Activated T-cell treated with anti-CD3 and anti-CD28 coated beads, Interleukin-2, amount 50 U/mL, for 72 hours (primary cell): Measurements from ENCODE around the gene ERCC5. TPM values are rescaled to one million over a fixed set of nuclear protein-coding genes. Genes with fewer than 3 reads are reported as not detected.
A peak's percentile ranks its signal among the peaks of the same experiment; 100 is the strongest.

ENCODE experiments used
- ATAC-seq, 2 donors: fragments of 150-1000 bp; cut with Tn5 transposase; replicated peaks in 1 of 2; 2 replicates each; pipeline ENCODE4 v1.10.0; 2021; ENCODE audit warnings: moderate library complexity in 2 of 2, mild to moderate bottlenecking in 1 of 2
- DNase-seq, 2 donors: peaks; one replicate each; pipeline ENCODE4 v3.0.0; 2021 to 2022; ENCODE audit warnings: mixed read lengths in 1 of 2
- H3K27ac Mint-ChIP-seq: one replicate; pipeline ENCODE4 v1.8.0; 2022; ENCODE audit warnings: mild to moderate bottlenecking, moderate library complexity, mixed read lengths
- H3K27me3 Mint-ChIP-seq: one replicate; pipeline ENCODE4 v1.8.0; 2022; ENCODE audit warnings: low read depth, mixed read lengths
- H3K36me3 Mint-ChIP-seq, 2 donors: one replicate each; pipeline ENCODE4 v1.8.0; 2022; ENCODE audit warnings: mixed read lengths in 2 of 2, mild to moderate bottlenecking in 1 of 2; ENCODE audit not compliant: insufficient read depth in 2 of 2
- H3K4me1 Mint-ChIP-seq: one replicate; pipeline ENCODE4 v1.8.0; 2022; ENCODE audit warnings: low read depth, mixed read lengths
- H3K4me3 Mint-ChIP-seq, 2 donors: one replicate each; pipeline ENCODE4 v1.8.0; 2022; ENCODE audit warnings: mild to moderate bottlenecking in 2 of 2, mixed read lengths in 2 of 2, moderate library complexity in 2 of 2
- H3K9me3 Mint-ChIP-seq, 2 donors: one replicate each; pipeline ENCODE4 v1.8.0; 2022; ENCODE audit warnings: mixed read lengths in 2 of 2
- total RNA-seq, 2 donors: library from RNA; stranded (reverse); gene quantifications; one replicate each; pipeline ENCODE4 v1.2.3, GENCODE V29; 2022

Gene ERCC5
- total RNA-seq, 2 donors from 2014 or later: 84.7 to 85.8 TPM

GRCh38 chr13:102877303-102877702 lies 31.5 kb downstream of the ERCC5 start:
- Mint-ChIP-seq H3K36me3 (peaks cover 11 to 21% of the 10 kb centered on the region in 2 donors), H3K27ac (no peak overlapping the region), H3K4me3 (no peak overlapping the region), H3K9me3 (no peaks in the 10 kb centered on the region), H3K4me1 (peaks cover 10% of the 10 kb centered on the region), H3K27me3 (no peaks in the 10 kb centered on the region)
- DNase-seq (no peak), ATAC-seq (no peak)

- no peaks in the 10 kb centered on the region for H3K9me3 Mint-ChIP-seq
Measured at GRCh38 chr13:102878481-102878880, 32.6 kb downstream of the ERCC5 start.

GRCh38 chr13:102879793-102880499 lies 34.1 kb downstream of the ERCC5 start:
- Mint-ChIP-seq H3K27ac (no peak overlapping the region), H3K36me3 (peaks cover 6 to 10% of the 10 kb centered on the region in 2 donors), H3K27me3 (no peaks in the 10 kb centered on the region), H3K4me3 (no peak overlapping the region), H3K4me1 (no peaks in the 10 kb centered on the region), H3K9me3 (no peaks in the 10 kb centered on the region)
- no peak for ATAC-seq
- no peak for DNase-seq

More at GRCh38 chr13:102878481-102878880, 32.6 kb downstream of the ERCC5 start:
- ATAC-seq (no peak), DNase-seq (no peak)
- H3K27me3 Mint-ChIP-seq: no peaks in the 10 kb centered on the region
- no peak overlapping the region for H3K4me3 Mint-ChIP-seq
- peaks cover 9 to 14% of the 10 kb centered on the region in 2 donors for H3K36me3 Mint-ChIP-seq
- H3K27ac Mint-ChIP-seq: no peak overlapping the region
- H3K4me1 Mint-ChIP-seq: no peaks in the 10 kb centered on the region

- Mint-ChIP-seq H3K36me3 (no peaks in the 10 kb centered on the region), H3K27ac (peak overlapping the region; percentile 54), H3K4me1 (no peaks in the 10 kb centered on the region), H3K27me3 (no peaks in the 10 kb centered on the region), H3K9me3 (no peaks in the 10 kb centered on the region), H3K4me3 (no peak overlapping the region)
- ATAC-seq (no peak), DNase-seq (no peak)
Measured at GRCh38 chr13:102881819-102882686, 36.2 kb downstream of the ERCC5 start.

- H3K27ac Mint-ChIP-seq: no peak overlapping the region
- no peak overlapping the region for H3K4me3 Mint-ChIP-seq
- H3K4me1 Mint-ChIP-seq: no peaks in the 10 kb centered on the region
- no peaks in the 10 kb centered on the region for H3K9me3 Mint-ChIP-seq
- no peak for ATAC-seq
- no peaks in the 10 kb centered on the region for H3K36me3 Mint-ChIP-seq
- H3K27me3 Mint-ChIP-seq: no peaks in the 10 kb centered on the region
- no peak for DNase-seq
Measured at GRCh38 chr13:102892503-102892902, 46.7 kb downstream of the ERCC5 start.

GRCh38 chr13:102897371-102898138 lies 51.7 kb downstream of the ERCC5 start:
- Mint-ChIP-seq H3K9me3 (no peaks in the 10 kb centered on the region), H3K27ac (no peak overlapping the region), H3K4me1 (no peaks in the 10 kb centered on the region), H3K36me3 (no peaks in the 10 kb centered on the region), H3K27me3 (no peaks in the 10 kb centered on the region), H3K4me3 (no peak overlapping the region)
- DNase-seq (no peak), ATAC-seq (peak in 1 of 2 donors; percentile 29)

- Mint-ChIP-seq H3K36me3 (no peaks in the 10 kb centered on the region), H3K4me3 (no peak overlapping the region), H3K9me3 (no peaks in the 10 kb centered on the region), H3K4me1 (no peaks in the 10 kb centered on the region), H3K27ac (no peak overlapping the region), H3K27me3 (no peaks in the 10 kb centered on the region)
- DNase-seq (no peak), ATAC-seq (no peak)
Measured at GRCh38 chr13:102900193-102900608, 54.4 kb downstream of the ERCC5 start.

GRCh38 chr13:102901056-102901455 lies 55.2 kb downstream of the ERCC5 start:
- Mint-ChIP-seq H3K9me3 (no peaks in the 10 kb centered on the region), H3K27ac (no peak overlapping the region), H3K4me3 (no peak overlapping the region), H3K36me3 (no peaks in the 10 kb centered on the region), H3K4me1 (no peaks in the 10 kb centered on the region), H3K27me3 (no peaks in the 10 kb centered on the region)
- DNase-seq (no peak), ATAC-seq (no peak)

GRCh38 chr13:102901615-102902305 lies 55.9 kb downstream of the ERCC5 start:
- Mint-ChIP-seq H3K4me3 (no peak overlapping the region), H3K9me3 (no peaks in the 10 kb centered on the region), H3K27me3 (no peaks in the 10 kb centered on the region), H3K27ac (no peak overlapping the region), H3K36me3 (no peaks in the 10 kb centered on the region), H3K4me1 (no peaks in the 10 kb centered on the region)
- ATAC-seq (no peak), DNase-seq (no peak)

- Mint-ChIP-seq H3K4me1 (peaks cover 4% of the 10 kb centered on the region), H3K27ac (no peak overlapping the region), H3K4me3 (no peak overlapping the region), H3K27me3 (peaks cover 4% of the 10 kb centered on the region), H3K36me3 (no peaks in the 10 kb centered on the region), H3K9me3 (no peaks in the 10 kb centered on the region)
- no peak for ATAC-seq
- DNase-seq: no peak
Measured at GRCh38 chr13:102902789-102903347, 57.0 kb downstream of the ERCC5 start.

GRCh38 chr13:102903659-102904407 lies 58.0 kb downstream of the ERCC5 start:
- no peaks in the 10 kb centered on the region for H3K9me3 Mint-ChIP-seq

GRCh38 chr13:102904408-102904862 lies 58.6 kb downstream of the ERCC5 start:
- no peak overlapping the region for H3K4me3 Mint-ChIP-seq

More at GRCh38 chr13:102903659-102904407, 58.0 kb downstream of the ERCC5 start:
- Mint-ChIP-seq H3K4me3 (no peak overlapping the region), H3K4me1 (peaks cover 4% of the 10 kb centered on the region), H3K27me3 (peaks cover 9% of the 10 kb centered on the region), H3K27ac (no peak overlapping the region), H3K36me3 (no peaks in the 10 kb centered on the region)
- DNase-seq (no peak), ATAC-seq (no peak)

More at GRCh38 chr13:102904408-102904862, 58.6 kb downstream of the ERCC5 start:
- Mint-ChIP-seq H3K9me3 (no peaks in the 10 kb centered on the region), H3K27me3 (peaks cover 9% of the 10 kb centered on the region), H3K36me3 (no peaks in the 10 kb centered on the region), H3K4me1 (peaks cover 4% of the 10 kb centered on the region), H3K27ac (no peak overlapping the region)
- ATAC-seq (no peak), DNase-seq (no peak)
